ENCODE results near the gene EEFSEC. TPM values are rescaled to one million over a fixed set of nuclear protein-coding genes. Genes with fewer than 3 reads are reported as not detected.

EEFSEC gene
- total and polyA plus RNA-seq, 8 donors: 5.9 to 9.8 (median 7.4) TPM

GRCh38 chr3:128281461-128282367 lies 128.4 kb downstream of the EEFSEC start:
- Histone ChIP-seq H3K27ac (no peak overlapping the region), H3K4me1 (peaks cover 0 to 8% (median 4%) of the 10 kb centered on the region in 3 donors)
- 83 to 85% methylated on average over 11 of the region's 11 CpGs for WGBS, 2 donors

GRCh38 chr3:128282380-128283196 lies 129.3 kb downstream of the EEFSEC start:
- H3K27me3 ChIP-seq: no peaks in the 10 kb centered on the region
- no peaks in the 10 kb centered on the region for H3K36me3 ChIP-seq
- intact Hi-C loops (cut with DNase I): no loop called here
- TF ChIP-seq, protein P1, sequence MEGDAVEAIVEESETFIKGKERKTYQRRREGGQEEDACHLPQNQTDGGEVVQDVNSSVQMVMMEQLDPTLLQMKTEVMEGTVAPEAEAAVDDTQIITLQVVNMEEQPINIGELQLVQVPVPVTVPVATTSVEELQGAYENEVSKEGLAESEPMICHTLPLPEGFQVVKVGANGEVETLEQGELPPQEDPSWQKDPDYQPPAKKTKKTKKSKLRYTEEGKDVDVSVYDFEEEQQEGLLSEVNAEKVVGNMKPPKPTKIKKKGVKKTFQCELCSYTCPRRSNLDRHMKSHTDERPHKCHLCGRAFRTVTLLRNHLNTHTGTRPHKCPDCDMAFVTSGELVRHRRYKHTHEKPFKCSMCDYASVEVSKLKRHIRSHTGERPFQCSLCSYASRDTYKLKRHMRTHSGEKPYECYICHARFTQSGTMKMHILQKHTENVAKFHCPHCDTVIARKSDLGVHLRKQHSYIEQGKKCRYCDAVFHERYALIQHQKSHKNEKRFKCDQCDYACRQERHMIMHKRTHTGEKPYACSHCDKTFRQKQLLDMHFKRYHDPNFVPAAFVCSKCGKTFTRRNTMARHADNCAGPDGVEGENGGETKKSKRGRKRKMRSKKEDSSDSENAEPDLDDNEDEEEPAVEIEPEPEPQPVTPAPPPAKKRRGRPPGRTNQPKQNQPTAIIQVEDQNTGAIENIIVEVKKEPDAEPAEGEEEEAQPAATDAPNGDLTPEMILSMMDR (IDR thresholded peaks at IDR 0.05): no peak
- peak; percentile 82 to 89 (median 88) for ATAC-seq
- WGBS, 2 donors: 37 to 47% methylated on average over 16 of the region's 16 CpGs
- peak overlapping the region in 3 of 4 donors; percentile 27 to 43 (median 38) for H3K27ac ChIP-seq
- no peak overlapping the region for H3K4me3 ChIP-seq
- H3K4me1 ChIP-seq: peaks cover 0 to 8% (median 4%) of the 10 kb centered on the region in 3 donors
- peak; percentile 66 to 90 (median 79) for DNase-seq
- no peaks in the 10 kb centered on the region for H3K9me3 ChIP-seq
- no peak for FAIRE-seq

More at GRCh38 chr3:128281461-128282367, 128.4 kb downstream of the EEFSEC start:
- H3K4me3 ChIP-seq: no peak overlapping the region
- no peaks in the 10 kb centered on the region for H3K36me3 ChIP-seq
- no peak for FAIRE-seq
- intact Hi-C loops (cut with DNase I): no loop called here
- H3K27me3 ChIP-seq: no peaks in the 10 kb centered on the region
- no peaks in the 10 kb centered on the region for H3K9me3 ChIP-seq
- TF ChIP-seq, protein P1 (IDR thresholded peaks at IDR 0.05): no peak
- ATAC-seq: no peak
- DNase-seq: no peak

DNA sequence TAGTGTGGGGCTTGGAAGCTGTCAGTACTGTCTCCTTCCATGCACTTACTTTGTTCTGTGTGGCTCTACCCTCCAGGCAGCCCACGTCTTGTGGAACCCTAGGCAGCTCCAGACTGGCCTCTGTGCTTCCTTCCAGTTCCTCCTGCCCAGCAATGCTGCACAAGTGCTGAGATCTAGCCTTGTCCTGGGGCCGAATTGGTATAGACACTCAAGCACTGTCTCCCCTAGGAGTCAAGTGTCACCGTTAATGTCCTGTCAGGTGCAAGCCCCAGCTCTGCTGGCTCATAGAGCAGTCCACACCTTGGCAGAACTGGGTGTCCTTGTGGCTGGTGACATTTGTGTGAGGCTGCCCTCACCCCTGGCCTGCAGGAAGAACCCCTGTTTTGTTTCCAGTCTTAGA lies 130.1 kb downstream of the EEFSEC start:
- TF ChIP-seq, protein P1 (IDR thresholded peaks at IDR 0.05): no peak
- Histone ChIP-seq H3K4me1 (peaks cover 0 to 8% (median 4%) of the 10 kb centered on the region in 3 donors), H3K4me3 (no peak overlapping the region), H3K27me3 (no peaks in the 10 kb centered on the region), H3K36me3 (no peaks in the 10 kb centered on the region), H3K27ac (peak overlapping the region in 1 of 4 donors; percentile 38), H3K9me3 (no peaks in the 10 kb centered on the region)
- no peak for DNase-seq
- 89 to 96% methylated on average over 3 of the region's 3 CpGs for WGBS, 2 donors
- FAIRE-seq: no peak
- intact Hi-C loops (cut with DNase I): no loop called here
- ATAC-seq: no peak

GRCh38 chr3:128285042-128285966 lies 132.0 kb downstream of the EEFSEC start:
- Histone ChIP-seq H3K4me3 (no peak overlapping the region), H3K4me1 (peaks cover 0 to 8% (median 4%) of the 10 kb centered on the region in 3 donors), H3K9me3 (no peaks in the 10 kb centered on the region), H3K27ac (no peak overlapping the region), H3K36me3 (no peaks in the 10 kb centered on the region), H3K27me3 (no peaks in the 10 kb centered on the region)
- no peak for ATAC-seq
- intact Hi-C loops (cut with DNase I): no loop called here
- no peak for DNase-seq
- TF ChIP-seq, protein P1 (IDR thresholded peaks at IDR 0.05): no peak
- no peak for FAIRE-seq
- 93 to 94% methylated on average over 13 of the region's 13 CpGs for WGBS, 2 donors

Data from pancreas (tissue), 10 donors.